ENCODE measurements around the gene CC2D2B.

- no peak for TF ChIP-seq FOXM1 (IDR thresholded peaks at IDR 0.05; ENCODE audit: borderline replicate concordance, low read depth)
- no peak for TF ChIP-seq TAF1 (IDR thresholded peaks at IDR 0.05; ENCODE audit: low read depth)
- no peak for TF ChIP-seq RAD21 (IDR thresholded peaks at IDR 0.05; ENCODE audit: low read depth)
- no peak for TF ChIP-seq CREB1 (IDR thresholded peaks at IDR 0.05; ENCODE audit: low read depth)
- no peak for TF ChIP-seq REST (IDR thresholded peaks at IDR 0.05; ENCODE audit: low read depth)
- TF ChIP-seq TEAD4 (IDR thresholded peaks at IDR 0.05), result no peak
- TF ChIP-seq EGR1 (IDR thresholded peaks at IDR 0.05), result no peak
- no peak for TF ChIP-seq EP300 (IDR thresholded peaks at IDR 0.05; ENCODE audit: borderline replicate concordance)
- TF ChIP-seq MAX (IDR thresholded peaks at IDR 0.05), result no peak
- TF ChIP-seq ZBTB7A (IDR thresholded peaks at IDR 0.05; ENCODE audit: low read depth), result no peak
- TF ChIP-seq YY1 (IDR thresholded peaks at IDR 0.05; ENCODE audit: low read depth), result no peak
- TF ChIP-seq NFIC (IDR thresholded peaks at IDR 0.05), result no peak
- TF ChIP-seq CEBPB (IDR thresholded peaks at IDR 0.05), result no peak
- TF ChIP-seq USF1 (IDR thresholded peaks at IDR 0.05), result no peak
Observed at GRCh38 chr10:96038476-96039387, 131.0 kb downstream of the CC2D2B start.
